Right forelimb (tissue), 1 donor: Measurements from ENCODE around the gene TAC3.
"Not testable (repeated sequence)": the region's sequence is repeated elsewhere in the genome, so short reads cannot be mapped to it uniquely, and the experiment has no call there.

Source experiments
- DNase-seq: peaks from one replicate; pipeline ENCODE4 v3.0.0-alpha.2; 2018

Gene TAC3

DNA sequence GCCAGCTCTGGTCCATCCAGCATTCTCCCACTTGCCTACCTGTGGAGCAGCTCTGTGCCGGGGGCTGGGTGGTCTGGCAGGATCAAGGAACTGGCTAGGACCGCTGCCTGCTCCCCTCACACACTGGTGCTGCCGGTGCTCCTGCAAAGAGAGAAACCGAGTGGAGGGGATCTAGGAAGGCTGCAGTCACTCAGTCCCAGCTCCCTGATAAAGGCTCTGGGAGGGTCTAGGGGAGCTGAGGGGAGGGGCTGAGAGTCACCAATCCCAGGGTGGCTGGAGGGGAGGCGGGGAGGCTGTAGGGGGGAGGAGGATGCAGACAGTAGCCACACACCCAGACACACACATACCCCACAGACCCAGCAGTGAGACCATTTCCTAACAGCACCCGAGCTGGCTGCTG, at the start of gene TAC3:
Gene TAC3, minus strand, starts transcription at position 182 of the 400 bp plus-strand sequence. CDS start 732 bp downstream, outside the sequence.
- no peak for DNase-seq

DNA sequence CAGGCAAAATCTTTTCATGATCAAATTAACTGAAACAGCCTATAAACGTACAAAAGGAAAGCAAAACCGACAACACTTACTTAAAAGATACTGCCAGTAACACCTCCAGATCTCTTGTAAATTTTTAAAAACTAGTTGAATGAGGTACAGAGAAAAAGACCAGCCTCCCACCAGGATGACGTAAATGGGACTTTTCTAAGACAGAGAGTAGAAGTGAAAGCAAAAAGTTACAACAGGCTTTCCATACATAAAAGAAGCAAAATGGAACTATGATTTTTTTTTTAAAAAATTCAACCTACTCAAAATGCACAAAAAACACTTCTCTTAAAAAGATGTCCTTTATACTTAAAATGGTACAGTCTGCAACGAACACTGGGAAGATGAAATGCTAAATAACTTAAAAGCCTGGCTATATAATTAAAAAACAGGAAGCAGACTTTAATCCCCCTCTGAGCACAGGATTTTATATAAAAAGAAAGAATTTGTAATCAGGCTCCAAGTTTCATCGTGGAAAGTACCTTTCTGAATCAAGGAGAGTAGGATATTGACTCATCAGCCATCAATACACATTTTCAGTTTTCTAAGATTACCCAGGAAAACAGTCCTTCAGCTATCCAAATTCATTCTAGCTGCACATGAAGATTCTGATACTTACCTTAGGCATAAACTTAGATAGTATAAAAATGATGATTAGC, 47.8 kb upstream of the TAC3 start:
- DNase-seq = no peak

DNA sequence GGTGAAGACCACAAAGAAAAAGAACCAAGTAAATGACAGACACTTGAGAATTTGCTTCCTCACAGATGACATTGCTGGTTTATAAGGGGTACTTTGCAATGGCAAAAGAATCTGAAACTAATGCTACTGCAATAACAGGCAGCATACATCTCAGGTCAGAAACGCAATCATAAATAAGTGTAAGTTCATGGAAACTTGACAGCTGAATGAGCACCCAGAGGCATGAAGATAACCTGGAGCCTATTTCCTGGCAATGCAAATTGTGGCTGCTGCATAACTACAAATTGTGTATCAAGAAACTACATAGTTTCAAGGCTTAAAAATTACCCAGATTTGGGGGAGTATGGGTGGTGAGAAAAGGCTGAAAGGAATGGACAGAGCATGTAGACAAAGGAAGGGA, 42.1 kb upstream of the TAC3 start:
- no peak for DNase-seq

DNA sequence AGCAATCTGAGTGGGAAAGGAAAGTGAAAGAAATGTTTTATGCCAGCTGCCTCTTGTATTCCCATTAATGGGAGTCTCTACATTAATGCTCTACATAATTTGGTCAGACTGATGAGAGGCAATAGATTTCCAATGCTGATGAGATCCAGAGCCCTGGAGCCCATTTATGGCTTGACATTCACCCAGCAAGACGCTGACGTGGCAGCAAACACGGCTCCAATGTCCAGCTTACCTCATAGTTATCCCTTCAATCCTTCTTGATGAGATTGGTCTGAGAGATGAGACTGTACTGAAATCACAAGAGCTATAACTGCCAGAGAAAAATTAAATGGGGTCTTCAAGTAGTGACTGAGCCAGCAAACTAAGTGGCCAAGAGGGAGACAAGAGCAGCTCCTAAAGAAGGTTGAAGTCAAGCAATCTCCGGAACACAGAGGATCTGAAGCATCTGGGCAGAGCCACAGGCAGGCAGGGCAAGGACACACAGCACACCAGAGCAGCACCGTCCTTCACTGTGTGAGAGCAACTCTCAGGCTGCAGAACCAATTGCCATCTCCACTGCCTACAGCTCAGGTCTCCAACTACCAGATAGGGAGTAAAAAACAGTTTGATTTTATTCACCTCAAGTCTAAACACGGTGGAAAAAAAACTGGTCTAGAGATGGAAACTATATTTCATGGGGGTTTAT, 40.9 kb upstream of the TAC3 start:
- no peak for DNase-seq

DNA sequence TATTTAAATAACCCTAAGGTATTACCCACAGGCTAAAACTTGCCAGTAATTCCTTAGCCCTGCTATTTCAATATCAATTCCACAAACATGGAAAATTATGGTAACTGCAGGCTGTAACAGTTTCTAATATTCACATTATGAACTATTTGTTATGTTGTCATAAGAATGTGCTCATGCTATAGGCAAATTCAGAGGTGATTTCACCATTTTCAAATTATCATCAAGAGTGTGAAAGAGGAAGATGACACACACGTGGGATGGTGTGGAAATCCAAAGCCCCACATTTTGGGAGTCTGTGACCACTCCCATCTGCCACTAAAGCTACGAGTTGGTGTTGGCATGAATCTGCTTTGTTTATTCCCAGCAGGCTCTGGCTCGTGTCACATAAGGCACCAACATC, 39.5 kb upstream of the TAC3 start:
- no peak for DNase-seq

DNA sequence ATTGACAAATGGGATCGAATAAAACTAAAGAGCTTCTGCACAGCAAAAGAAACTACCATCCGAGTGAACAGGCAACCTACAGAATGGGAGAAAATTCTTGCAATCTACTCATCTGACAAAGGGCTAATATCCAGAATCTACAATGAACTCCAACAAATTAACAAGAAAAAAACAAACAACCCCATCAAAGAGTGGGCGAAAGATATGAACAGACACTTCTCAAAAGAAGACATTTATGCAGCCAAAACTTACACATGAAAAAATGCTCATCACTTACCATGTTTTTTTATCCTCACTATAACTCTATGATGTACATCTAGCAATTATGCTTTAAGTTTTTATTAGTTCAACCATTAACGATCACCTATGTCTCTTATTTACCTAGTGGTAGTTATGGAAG, 37.6 kb upstream of the TAC3 start:
- not testable (repeated sequence) for DNase-seq

DNA sequence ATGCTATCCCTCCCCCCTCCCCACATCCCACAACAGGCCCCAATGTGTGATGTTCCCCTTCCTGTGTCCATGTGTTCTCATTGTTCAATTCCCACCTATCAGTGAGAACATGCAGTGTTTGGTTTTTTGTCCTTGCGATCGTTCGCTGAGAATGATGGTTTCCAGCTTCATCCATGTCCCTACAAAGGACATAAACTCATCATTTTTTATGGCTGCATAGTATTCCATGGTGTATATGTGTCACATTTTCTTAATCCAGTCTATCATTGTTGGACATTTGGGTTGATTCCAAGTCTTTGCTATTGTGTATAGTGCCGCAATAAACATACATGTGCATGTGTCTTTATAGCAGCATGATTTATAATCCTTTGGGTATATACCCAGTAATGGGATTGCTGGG, 36.8 kb upstream of the TAC3 start:
- DNase-seq = not testable (repeated sequence)

DNA sequence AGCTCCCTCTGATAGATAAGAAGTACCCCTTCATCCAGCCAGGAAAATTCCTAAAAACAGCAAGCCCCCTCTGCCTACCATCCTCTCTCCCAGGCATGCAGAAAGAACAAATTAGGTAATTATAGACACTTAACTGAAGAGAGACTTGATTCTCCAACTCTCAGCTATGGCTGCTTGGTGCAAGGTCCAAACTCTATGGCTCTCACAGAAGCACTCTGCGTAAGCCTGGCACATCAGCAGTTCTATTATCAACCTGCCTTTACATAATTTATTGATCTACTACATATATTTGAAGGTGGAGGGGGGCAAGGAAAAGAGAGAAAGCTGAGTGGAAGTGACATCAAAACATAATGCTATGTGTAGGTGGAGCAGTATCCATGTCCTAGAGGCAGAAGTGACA, 34.7 kb upstream of the TAC3 start:
- no peak for DNase-seq

DNA sequence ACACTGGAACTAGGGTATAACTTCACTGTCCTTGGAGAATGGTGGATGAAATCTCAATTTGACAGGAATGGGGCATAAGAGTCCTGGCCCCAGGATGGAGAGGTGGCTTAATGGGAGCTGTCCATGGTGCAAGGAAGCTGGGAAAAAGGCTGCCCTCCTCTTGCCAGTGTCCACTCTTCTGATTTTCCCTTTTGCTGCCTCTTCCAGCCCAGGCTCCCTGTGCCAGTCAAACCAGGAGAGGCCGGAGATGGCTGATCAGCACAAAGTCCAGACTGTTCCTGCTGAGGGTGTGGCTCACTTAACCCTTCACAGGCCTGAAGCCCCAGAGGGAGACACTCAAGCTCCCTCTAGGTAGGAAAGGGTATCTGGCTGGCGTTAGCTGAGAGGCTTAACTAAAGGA, 33.6 kb upstream of the TAC3 start, which contains the start of gene MYO1A:
Gene MYO1A, minus strand, starts transcription at position 240 of the 400 bp plus-strand sequence. CDS start 1,806 bp downstream, outside the sequence.
- no peak for DNase-seq

DNA sequence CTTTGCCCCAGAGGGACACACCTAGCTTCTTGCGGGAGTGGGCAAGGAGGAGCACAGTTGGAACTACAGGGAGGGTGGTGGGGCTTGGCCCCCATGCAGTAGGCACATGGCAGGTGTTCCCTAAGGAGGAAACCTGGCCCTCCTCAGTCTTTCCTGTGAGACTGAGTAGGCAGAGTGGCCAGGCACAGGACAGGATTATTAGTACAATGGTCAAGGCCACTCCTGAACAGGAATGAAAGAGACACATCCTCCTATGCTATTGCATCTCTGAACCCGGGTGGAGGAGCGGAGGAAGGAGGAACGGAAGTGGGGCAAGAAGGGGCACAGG, 32.8 kb upstream of the TAC3 start:
- no peak for DNase-seq

DNA sequence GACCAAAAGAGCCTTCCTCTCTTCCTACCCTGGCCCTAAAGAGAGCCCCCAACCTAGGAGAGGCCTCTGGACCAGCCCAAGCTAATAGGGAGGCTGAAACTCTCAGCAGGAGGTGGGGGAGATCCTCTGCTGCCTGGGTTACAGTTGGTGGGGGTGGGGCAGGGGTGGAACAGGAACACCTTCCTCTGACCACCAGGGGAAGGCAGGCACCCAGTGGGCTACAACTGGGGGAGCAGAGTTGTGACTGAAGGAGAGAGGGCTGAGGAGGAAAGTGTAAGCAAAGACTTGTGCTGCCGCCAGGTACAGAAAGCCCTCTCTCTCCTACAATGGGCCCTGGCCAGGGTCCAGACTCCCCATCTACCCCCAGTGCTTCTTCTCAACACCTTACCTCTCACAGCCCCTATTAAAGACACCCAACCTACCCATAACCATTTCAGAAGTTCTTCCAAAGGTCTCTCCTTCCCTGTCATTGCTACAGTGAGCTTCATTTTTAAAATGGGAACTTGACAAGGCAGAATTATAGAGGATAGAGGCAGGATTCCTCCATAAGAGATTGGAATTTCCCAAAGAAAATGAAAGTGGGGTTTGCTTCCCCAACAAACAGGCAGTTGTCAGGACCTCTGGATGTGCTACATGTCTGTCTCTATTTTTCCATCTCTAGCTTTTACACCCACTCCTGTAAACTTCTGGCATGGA, 32.2 kb upstream of the TAC3 start:
- DNase-seq = no peak

DNA sequence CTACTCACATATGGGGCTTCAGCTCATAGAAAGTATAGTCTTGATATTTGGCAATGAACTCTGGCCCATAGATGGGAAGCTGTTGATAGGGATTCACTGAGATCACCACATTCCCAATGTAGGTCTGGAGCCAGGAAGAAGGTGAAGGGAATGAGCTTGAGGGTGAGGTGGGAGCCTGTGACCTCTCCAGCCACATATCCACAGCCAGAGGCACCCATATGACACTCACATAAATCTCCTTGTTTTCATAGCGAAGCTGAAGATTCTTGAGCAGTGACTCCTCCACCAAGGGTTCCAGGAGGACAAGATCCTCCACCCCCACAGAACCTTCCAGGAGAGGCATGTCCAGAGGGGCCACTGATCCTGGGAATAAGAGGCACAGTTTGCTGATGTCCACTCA, 31.7 kb upstream of the TAC3 start:
- DNase-seq = no peak

DNA sequence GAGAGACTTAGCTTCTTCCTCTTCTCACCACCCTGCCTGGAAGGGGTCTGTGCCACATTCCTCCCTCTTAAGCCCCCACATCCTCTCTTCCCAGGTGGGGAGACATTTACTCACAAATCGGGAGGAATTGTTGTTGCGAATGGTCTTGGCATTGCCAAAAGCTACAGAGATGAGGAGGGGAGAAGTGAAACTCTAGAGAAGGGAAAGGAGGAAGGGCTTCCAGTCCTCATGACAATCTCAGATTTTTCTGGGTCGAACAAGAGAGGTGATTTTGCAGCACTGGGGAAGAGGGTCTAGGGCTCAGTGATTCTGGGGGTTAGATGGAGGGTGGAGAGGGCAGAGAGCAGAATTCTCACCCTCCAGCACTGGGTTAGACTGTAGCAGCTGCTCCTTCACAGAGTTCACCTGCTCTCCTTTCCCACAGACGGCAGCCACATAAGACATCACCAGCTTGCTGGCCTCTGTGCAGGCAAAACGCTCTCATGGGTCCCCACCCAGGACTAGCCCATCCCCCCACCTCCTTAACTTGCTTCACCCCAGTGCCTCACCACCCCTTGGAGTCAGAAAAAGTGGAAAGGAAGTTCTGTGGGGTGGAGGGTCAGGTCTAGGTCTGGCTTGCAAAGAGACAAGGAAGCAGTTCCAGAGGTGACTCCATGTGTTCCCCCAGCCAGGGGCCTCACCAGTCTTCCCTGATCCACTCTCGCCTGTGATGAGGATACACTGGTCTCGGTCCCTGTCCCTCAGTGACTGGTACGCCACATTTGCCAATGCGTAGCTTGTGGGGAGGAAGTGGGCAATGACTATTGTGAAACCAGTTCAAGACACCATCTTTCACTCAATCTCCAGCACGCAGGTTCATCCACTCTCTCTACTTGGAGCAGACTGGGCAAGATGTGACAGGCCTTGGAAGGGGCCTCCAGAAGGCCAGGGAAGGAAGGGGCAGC, 30.9 kb upstream of the TAC3 start:
- DNase-seq = no peak

DNA sequence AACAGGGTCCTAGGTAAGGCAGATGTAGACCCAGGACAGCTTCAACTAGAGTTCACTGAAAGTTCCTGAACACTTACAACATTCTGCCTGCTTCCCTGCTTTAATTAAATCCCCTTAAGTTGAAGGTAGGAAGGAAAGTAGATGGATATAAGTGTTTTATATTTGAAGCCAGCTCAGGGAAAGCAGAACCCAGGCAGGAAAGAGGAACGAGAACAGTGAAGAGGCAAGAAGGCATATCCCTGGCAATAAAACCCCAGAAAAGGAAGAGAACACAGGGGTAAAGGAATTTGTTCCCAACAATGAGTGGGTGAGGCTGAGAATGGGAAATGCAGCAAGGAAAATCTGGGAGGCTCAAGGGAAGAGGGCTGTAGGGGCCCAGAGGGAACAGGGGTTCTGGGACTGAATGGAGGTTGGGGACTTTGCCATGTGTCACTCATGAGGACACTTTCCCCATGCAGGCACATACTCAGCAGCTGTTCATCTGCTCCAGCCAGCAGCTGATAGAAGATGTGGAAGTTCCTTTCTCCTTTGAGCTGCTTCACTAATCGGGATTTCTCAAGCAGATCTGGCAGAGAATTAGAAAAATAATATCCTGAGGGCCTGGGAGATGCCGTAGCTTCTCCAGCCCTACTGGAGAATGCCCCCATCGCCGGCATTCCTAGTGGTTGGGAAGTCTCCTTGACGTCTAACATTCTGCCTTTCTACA, 29.9 kb upstream of the TAC3 start:
- no peak for DNase-seq

DNA sequence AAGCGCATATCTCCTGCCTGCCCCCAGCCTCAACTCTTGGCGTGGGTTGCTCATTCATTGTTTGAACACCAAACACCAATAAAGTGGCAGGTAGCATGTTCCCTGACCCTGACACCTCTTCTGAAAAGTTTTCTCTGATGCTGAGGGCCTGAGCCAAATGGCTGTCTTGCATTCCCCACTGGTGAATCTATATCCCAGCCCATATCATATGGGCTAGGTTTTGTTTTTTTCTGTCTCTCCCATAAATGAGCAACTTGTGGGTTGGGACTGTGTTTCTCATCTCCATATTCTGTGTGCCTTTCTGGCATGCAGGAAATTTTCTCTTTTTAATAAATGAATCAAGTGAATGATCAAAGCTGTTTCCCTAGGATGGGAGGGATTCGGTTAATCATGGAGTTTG, 28.6 kb upstream of the TAC3 start:
- no peak for DNase-seq

DNA sequence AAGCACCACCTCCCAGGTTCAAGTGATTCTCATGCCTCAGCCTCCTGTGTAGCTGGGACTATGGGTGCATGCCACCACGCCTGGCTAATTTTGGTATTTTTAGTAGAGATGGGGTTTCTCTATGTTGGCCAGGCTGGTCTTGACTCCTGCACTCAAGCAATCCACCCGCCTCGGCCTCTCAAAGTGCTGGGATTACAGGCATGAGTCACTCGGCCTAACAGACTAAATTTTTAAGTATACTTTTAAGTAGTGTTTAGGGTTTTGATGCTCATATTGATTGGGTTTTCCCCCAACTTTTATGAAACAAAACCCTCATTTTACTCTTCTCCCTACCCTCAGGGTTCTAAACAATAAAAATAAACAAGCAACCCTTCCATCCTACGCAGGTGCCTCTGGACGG, 28.1 kb upstream of the TAC3 start:
- no peak for DNase-seq

DNA sequence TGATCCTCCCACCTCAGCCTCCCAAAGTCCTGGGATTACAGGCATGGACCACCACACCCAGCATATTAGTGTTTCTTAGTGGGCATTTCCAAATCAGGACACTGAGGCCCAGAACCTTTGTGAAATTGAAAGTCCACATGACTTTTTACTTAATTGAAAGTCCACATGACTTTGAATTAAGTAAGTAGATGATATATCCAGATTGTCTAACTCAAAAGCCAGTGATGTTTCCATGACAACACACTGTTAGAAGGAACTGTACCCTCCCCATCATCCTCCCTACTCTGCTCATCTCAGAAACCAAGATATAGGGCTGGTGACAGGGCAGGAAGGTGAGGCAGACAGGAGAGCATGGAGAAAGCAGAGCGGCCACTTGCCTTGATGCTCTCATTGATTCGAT, 26.4 kb upstream of the TAC3 start:
- no peak for DNase-seq

DNA sequence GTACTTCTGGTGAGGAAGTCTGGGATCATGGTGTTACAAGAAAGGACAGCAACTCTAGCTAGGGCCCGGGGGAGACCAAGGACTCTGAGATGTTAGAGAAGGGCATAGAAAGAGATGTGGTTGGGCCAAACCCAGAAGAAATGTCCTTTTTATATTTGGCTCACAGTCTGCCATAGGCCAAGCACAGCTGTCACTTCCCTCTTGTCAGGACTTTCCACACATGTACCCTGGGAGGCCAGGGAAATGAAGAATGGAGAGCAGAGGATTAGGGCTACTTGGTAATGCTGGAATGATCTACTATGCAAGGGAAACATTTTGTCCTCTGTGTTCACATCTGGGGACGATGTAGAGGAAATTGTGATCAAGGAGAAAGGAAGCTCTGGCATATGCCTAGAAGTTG, 24.4 kb upstream of the TAC3 start:
- DNase-seq = no peak

DNA sequence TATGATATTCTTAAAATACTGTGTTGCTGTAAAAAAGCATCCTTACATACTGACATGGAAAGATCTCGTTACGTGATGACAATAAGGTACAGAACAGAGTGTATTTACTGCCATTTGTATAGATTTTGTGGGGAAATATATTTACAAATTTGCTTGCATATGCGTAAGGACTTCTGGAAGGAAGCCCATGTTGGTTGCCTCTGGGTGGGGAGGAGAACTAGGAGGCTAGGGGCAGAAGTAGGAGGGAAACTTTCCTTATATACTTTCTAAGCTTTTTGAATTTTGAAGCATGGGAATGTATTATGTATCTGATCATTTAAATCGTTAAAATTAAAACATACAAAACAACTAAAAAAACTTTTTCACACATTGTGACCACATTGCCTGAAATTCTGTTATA, 23.9 kb upstream of the TAC3 start:
- DNase-seq = no peak

DNA sequence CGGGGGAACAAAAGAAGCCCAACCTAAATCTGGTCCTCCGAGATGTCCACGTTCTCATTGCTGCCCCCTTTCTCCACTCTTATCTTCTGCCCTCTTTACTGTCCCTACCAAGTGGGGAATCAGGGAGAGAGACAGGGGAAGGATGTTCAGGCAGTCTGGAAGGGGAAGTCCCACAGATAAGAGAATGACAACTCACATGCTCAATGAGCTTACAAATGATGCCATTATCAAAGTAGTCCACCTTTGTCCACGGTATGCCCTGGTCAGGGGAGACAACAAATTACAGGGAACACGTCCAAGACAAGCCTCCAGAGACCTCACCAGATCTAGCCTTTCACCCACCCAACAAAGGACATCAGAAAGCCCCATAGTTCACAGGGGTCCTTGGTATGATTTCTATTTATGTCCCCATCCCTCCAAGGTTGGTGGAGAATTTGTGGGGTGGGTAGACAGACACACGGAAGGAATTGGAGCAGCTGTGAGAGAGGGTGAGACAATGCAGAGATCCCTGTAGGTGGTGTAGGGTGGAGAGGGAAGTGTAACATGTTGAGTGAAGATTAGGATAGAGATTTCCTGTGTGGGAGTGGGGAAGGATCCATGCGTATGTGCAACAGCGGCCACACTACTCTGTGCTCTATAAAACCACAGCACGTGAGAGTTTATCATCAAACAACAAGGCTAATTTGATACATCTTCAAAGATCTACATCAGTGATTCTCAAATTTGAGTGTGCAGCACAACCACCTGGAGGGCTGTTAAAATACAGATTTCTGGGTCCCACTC, 22.9 kb upstream of the TAC3 start:
- DNase-seq = no peak

DNA sequence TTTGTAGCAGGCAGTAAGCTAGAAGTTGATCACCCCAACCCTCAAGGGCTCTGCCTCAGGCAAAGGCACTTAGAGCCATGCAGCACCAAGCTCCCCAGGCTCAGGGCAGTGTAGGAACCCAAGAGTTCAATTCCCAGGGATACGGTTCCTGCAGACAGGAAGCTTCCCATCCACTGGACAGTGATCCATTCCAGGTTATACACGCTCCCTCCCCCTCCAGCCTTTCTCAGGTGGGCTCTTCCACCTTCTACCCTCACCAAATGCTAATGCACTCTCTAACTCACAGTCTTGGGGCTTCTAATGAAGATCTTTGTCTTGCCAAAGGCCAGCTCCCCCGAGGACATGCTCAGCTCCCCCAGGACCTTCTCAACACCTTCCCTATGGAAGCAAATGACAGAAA, 20.9 kb upstream of the TAC3 start:
- no peak for DNase-seq

DNA sequence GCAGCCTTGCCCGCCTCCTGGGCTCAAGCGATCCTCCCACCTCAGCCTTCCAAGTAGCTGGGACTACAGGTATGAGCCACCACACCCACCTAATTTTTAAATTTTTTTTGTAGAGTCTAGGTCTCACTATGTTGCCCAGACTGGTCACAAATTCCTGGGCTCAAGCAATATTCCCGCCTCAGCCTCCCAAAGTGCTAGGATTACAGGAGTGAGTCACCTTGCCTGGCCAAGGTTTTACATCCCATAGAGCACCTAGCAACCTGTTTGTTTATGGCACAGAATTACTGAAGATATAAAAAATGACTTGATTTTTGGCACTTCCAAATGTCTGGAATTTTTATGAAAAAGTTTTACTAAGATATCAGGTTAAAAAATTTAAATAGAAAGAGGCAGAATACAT, 17.1 kb upstream of the TAC3 start:
- DNase-seq = no peak
